HL-60/S4 (cell line): ENCODE data around the gene GRIK4.
"Not testable (repeated sequence)": the region's sequence is repeated elsewhere in the genome, so short reads cannot be mapped to it uniquely, and the experiment has no call there.

Experiments used
- in situ Hi-C: fragments of 300-500 bp; cut with MboI; formaldehyde crosslinking; loops from 2 replicates; pipeline ENCODE4 v1.14.3; 2022; ENCODE audit warnings: low sequenced_read_pairs

Gene GRIK4

DNA sequence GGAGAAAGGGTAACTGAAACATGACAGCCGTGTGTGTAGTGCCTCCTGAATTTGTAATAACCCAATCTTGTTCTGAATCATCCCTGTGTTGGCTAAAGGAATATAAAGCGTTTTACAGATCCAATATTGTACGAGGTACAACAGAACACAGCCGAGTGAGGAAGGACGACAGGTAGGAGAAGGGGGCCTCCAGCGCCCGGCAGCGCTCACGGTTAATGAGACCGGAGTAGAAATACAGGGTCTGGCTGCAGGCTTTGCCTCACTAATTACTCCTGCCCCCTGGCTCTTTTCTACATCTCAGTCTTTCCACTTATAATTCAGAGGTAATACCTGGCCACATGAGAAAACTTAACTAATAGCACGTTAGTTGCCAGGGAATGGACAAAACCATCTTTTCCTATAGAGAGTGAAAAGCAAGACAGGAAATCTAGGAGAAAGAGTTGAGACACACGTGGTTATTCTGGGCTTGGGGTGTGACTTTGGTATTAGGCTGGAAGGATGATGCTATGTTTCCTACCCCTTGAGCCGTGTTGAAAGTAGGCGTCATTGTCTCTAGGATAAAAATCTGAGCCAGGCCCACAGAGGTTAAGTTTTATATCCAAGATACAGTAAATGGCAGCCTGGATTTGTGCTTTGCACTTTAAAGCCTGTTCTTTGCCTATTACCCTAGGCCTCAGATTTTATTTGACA lies 54.1 kb downstream of the GRIK4 start:
- in situ Hi-C loops, result no loop called here

DNA sequence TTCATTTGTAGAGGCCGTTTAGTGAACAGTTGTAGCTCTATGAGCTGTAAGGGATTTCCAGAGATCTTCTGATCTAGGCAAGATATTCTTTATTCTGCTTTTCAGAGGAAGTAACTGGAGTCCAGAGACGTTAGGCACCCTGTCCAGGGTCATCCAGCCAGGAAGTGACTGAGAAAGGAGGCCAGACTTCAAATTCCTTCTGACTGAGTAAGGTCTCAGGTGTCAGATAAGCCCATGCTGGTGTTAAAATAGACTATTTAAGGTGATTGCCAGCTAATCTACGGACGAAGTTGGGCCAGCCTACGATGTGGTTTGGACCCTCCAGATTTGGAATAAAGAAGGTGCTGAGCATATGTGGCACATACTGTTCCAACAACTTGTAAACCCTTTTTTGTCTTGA lies 54.6 kb downstream of the GRIK4 start:
- in situ Hi-C loops, result no loop called here

DNA sequence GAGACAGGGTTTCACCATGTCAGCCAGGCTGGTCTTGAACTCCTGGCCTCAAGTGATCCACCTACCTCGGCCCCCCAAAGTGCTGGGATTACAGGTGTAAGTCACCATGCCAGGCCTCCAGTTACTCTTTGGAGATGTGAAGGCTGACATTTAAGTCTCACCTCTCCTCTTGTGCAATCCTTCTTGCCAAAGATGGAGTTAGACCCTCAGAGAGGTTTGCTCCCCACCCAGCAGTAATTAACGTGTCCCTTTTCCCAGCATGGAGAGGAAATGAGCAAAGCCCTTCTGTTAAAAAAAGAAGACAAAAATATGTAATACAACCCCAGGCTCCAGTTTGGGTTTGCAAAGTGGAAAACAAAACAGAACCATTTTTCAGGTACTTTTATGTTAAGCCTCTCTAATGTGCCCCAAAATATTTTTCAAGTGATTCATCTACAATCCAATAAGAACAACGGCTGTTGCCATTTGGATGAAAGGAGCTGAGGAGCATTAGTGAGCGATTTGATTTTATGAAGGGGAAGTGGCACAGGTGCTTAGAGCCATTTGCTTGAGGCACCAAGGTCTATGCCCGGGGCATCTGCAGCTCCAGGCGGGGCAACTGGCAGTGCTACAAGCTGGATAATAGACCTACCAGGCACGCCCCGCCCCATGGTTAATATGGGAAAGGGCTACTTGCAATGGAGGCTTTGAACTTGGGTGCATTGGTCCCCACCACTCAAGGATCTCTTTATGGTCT lies 57.2 kb downstream of the GRIK4 start:
- in situ Hi-C loops, result no loop called here

DNA sequence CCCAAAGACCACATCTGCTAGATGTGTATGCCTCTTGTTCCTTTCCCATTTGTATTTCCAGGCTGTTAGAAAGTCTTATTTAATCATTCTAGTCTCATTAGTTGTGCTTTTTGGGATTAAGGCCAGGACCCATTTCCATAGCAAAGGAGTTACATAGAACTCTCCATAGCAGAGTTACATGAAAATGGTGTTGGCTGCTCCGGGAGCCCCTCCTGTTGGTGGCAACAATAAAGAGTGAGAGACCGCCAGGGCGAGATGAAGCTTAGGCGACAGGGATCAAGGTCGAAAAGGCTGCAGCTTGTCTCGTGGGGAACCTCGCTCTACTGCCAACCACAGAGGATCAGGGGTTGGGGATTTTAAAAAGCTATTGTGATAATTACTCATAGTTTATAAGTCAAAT lies 58.3 kb downstream of the GRIK4 start:
- in situ Hi-C loops, result no loop called here

DNA sequence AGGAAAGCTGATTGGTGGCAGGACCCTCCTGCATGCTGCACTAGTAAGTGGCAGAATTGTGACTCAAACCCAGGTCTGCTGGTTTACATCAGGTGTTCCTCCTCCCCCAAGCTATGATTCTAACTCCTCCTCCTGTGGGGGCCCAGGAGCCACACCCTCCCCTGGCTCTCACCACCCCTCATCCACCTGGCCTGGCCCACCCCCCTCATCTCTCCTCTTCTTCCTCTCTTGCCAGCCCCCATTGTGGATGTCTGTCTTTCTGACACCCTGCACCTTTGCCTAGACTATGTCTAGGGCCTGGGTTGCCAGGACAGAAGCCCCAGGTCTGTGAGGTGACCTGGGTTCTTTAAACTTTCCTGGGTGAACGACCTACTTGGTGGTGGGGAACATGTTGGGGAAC lies 59.9 kb downstream of the GRIK4 start:
- in situ Hi-C loops, result no loop called here

DNA sequence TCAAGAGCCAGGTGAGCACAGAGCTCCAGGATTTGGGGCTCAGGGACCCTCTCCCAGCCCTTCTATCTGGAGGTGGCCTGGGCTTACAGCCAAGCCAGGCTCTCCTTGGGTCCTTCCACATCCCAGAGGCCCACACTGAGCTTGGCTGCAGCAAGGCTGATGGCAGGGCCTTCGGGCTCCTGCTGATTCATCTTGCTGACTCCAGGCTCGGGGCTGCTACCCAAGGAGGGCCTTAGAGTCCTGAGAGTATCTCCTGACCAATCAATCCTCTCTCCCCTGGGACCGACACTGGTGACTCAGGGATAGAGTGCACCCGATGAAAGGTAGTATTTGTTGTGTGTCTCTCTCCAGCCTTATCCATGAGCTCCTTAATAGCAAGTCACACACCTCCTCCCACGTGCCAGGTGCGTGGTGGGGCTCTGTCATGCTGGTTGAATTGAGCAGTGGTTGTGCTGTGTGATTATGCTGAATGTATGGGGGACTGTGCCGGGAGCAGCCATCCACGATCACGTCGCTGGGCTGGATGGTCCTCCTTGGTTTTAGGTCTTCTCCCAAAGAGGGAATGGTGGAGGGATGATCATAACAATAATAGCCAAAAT lies 62.3 kb downstream of the GRIK4 start:
- in situ Hi-C loops, result no loop called here

DNA sequence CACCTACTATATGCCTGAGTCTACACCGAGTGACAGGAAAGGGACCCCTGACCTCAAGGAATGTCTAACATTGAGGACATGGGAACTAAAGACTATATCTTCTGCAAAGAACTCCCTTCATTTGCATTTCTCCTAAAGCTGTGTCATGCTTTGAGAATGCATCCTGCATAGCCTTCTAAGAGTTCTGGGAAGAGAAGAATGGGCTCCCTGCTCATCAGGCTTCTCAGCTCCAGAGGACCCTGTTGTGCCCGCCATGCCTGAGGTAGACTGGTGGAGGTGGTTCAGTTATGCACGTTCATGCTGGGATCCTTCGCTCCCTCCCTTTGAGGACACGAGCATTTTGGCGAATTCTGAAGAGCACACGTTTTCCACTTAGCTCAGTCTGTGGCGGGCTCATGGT lies 63.3 kb downstream of the GRIK4 start:
- in situ Hi-C loops, result no loop called here

DNA sequence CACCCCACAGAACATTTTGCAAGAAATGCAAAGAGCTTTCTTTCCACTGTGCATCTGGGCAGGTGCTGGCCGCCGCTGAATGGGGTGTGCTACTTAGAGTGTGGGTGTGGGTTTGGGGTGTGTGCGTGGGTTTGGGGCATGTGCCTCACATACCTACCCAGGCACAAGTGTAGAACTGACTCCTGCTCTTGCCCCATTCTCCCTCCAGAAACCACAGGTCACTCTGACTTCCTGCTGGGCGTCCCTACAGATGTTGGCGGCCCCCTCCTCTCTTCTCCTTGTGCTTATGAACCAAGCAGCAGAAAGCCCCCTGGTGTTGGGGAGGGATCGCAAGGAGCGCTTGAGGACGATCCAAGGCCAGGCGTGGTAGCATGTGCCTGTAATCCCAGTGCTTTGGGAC lies 63.9 kb downstream of the GRIK4 start:
- in situ Hi-C loops, result no loop called here

DNA sequence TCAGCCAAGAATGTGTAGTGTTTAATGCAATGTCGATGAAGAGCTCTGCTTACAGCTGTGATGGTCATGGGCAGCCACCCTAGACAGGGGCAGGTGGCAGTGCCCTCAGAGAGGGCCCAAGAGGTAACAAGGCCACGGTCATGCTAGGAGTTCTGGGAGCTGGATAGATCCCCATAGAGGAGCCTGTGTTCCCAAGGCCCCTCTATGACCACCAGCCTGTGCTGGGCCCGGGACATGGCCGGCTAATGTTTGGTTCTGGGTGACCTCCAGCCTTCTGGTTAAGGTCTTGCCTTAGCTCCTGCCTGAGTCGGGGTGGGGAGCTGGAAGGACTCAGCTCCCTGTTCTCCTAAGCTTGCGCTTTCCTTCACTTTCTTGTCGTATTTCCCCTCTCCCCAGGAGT lies 65.1 kb downstream of the GRIK4 start:
- in situ Hi-C loops, result no loop called here

DNA sequence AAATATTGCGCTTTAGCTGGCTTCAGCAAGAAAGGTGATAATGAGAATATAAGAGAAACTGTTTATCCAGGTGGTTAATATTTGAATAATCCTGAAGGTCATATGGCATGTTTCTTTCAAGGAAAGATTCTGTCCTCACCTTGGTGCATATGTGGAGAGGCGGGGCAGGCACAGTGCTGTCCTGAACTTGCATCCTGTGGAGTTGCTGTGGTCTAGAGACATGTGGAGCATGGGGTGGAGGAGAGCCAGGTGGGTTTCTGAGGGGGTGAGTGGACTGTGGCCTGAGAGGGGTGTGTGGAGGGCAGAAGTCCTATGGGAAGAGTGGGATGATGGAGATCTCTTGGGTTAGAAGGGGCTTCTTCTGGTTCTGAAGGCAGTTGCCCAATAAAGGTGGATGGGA lies 65.5 kb downstream of the GRIK4 start:
- in situ Hi-C loops, result no loop called here

DNA sequence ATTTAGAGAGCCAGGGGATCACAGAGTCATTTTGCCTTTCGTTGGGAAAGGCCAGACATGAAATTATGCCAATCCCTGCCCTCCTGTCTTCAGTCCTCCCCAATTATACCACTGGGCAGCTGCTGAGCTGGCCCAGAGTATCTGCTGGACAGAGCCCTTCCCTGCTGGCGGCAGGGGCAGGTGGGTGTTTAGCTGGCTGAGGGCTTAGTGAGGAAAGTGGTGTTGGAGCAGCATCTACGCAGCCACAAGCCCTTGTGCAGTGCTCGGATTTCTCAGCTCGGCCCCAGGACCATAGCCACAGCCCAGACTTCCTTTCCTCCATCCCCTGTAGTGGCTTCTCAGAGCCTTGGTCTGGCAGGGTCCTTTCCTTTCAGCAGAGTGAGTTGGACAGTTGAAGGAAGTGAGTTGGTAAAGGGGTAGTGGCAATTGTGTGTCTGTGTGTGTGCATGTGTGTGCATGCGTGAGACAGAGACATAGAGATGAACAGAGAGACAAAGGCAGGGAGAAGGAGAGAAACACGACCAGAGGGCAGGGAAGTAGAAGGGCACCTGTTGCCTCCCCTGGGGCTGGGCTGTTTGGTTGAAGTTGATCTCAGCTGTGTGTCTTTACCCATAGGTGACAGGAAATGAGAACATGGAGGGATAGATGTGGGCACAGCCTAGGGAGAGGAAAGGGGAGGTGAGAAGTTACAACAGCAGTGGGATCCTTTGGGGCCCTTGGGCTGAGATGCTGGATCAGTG lies 66.2 kb downstream of the GRIK4 start:
- in situ Hi-C loops, result no loop called here

DNA sequence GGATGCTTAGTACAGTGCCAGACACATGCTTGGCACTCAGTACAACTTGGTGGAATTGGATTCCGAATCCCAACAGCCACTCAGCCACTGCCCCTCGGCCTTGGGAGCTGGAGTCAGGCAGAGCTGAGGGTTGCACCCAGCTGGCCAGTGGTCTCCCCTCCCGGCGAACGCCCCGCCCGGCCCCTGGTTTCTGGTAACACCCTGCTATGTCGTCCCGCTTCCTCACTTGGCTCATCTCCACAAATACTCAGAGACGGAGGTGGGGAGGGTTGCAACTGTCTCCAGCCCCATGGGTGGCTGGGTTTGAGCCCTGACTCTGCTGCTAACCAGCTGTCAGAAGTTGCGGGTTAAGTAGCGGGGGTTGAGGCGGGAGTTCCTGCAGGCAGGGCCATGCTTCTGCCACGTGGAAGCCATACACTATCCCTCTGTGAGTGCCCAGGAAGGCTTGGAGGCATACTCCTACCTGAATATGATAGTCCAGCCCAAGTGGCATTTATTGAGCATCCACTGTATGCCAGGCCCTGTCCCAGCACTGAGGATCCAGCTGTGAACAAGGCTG lies 67.1 kb downstream of the GRIK4 start:
- in situ Hi-C loops, result no loop called here

DNA sequence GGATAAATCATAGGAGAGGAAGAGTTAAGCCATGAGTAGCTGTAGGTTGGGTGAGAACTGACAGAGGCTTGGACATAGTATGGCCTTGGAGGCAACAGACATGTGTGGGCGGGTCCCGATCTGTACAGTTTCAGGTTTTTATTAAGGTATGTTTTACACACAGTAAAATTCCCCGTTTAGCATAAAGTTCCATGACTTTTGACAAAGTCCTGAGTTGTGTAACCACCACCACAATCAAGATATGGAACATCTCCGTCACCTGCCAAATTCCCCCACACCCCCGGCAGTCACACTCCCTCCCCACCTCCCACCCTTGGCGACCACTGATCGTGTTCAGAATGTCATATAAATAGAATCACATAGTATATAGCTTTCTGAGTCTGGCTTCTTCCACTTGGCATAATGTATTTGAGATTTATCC lies 68.1 kb downstream of the GRIK4 start:
- in situ Hi-C loops, result no loop called here

DNA sequence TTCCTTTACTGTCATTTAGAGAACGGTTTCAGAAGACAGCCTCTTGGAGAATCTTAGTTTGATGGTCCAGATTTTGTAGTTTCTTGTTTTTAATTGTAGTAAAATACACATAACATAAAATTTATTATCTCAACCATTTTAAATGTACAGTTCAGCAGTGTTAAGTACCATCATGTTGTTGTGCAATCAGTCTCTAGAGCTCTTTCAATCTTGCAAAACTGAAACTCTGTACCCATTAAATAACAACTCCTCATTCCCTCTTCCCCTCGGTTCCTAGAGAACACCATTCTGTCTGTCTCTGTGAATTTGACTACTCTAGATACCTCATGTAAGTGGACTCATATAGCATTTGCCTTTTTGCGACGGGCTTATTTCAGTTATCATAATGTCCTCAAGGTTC lies 69.8 kb downstream of the GRIK4 start:
- in situ Hi-C loops, result no loop called here

DNA sequence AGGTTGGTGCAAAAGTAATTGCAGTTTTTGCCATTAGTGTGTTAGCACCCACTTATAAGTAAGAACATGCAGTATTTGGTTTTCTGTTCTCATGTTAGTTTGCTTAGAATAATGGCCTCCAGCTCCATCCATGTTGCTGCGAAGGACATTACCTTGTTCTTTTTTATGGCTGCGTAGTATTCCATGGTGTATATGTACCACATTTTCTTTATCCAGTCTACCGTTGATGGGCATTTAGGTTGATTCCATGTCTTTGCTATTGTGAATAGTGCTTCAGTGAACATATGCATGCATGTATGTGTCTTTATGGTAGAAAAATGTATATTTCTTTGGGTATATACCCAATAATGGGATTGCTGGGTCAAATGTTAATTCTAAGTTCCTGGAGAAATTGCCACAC lies 71.0 kb downstream of the GRIK4 start:
- in situ Hi-C loops, result not testable (repeated sequence)

DNA sequence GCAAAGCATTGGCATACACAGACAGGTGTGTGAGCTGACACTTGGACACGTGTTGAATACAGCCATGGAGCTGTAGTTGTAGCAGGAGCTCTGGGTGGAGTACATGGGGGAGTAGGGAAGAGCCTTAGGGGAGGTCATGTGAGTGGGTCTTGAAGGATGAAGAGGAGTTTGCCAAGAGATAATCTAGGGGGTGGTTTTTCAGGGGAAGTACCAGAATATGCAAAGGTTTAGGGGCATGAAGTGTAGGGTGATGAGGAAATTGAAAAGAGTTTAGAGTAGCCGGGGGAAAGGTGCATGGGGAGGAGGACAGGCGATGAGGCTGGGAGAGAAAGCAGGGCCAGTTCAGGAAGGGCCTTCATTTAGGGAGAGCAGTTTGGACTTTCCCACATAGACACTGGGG lies 74.5 kb downstream of the GRIK4 start:
- in situ Hi-C loops, result no loop called here

DNA sequence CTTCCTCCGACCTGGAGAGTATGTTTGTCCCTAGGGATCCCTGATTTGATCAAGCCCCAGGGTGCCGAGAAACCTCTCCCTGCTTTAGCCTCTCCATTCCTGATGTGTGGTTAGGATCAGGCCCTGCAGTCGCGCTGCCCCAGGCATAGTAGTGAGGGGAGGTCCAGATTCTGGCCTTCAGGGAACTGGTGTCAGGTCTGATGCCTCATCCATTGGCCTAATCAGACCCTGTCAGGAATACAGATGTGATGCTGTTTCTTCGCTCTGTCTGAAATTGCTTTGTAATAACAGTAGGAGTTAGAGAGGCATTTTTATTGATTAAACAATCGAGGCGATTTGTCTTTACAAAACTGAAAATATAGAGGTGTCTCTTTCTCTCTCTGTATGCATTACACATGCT lies 75.2 kb downstream of the GRIK4 start:
- in situ Hi-C loops, result no loop called here

DNA sequence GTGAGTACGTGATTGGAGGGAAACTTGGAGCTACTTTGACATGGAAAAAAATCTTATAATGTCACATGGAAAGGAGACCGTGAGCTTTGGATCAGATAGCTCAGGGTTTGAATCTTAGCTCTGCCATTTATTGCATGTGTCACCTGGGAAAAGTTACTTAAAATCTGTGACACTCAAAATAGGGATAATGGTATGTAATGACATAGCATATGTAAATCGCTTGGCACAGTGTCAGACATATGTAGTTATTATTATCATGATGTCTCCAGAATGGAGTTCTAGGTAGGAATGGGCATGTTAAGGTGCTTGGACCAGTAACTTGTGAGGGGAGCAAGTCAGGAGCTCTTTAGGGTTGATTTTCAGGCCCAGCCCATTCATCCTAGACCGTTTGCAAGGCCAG lies 75.8 kb downstream of the GRIK4 start:
- in situ Hi-C loops, result no loop called here

DNA sequence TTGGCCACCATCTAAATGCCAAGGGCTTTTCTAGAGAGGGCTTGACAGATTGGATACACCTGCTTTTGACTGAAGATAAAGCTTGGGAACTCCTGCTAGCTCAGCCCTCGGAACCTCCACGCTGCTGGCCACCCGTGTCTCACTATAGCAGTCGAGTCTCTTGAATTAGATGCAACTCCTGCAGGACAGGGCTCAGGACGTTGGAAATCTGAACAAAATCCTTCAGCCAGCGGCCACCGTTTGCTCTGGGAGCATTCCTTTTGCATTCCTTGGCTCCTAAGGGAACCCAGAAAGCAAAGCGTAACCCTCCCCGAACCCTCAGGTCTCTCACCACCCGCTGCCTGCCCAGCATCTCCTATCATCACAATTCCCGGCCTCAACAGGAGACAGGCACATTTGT lies 77.8 kb downstream of the GRIK4 start:
- in situ Hi-C loops, result no loop called here

DNA sequence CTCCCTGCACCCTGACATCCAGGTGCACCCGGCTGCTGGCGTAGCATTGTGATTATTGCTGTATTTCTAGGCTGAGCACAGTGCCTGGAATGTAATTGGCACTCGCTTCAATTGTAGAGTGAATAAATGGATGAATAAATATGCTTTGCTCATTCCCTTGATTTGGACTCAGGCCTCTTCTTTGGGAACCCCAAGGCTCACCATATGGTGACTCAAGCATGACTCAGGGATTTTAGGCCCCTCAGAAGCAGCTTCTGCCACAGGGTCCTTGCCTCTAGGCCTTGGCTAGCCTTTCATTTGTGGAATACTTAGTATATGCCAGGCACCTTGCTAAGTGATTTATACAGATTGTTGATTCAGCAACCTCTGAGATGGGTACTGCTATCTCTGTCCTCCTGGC lies 78.9 kb downstream of the GRIK4 start:
- in situ Hi-C loops, result no loop called here

DNA sequence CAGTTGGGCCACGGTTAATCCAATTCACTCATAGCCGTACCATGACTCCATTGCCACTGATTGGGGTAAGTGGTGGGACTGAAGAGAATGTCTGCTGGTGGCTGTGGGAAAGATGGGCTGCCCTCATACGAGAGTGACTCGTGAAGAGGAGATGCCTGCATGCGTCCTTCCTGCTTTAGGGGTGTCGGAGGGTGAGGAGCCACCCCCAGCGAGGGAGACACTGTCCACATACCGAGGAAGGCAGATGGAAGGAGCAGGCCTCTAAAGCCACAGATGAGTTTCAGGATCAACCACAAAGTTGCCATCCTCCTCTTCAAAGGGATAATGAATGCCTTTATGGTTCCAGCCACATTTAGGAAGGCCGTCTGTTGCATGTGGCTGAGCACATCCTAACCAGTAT lies 83.2 kb downstream of the GRIK4 start:
- in situ Hi-C loops, result no loop called here
